H9 (cell line): ENCODE measurements around the gene TMEM82. TPM values are rescaled to one million over a fixed set of nuclear protein-coding genes. Genes with fewer than 3 reads are reported as not detected.

Experiments used
- DNase-seq: peaks from one replicate; pipeline ENCODE4 v3.0.0-alpha.2; 2017
- H2AFZ ChIP-seq: one replicate; pipeline ENCODE4 v1.6.1; 2013; ENCODE audit warnings: mild to moderate bottlenecking, low read length, control low read depth, moderate library complexity
- H2AK5ac ChIP-seq: 2 replicates; pipeline ENCODE4 v1.6.1; 2013; ENCODE audit warnings: low read length, control low read depth, mixed read lengths; ENCODE audit not compliant: insufficient read length
- H2BK120ac ChIP-seq: one replicate; pipeline ENCODE4 v1.6.1; 2013; ENCODE audit warnings: low read depth, mild to moderate bottlenecking, low read length, control low read depth, inconsistent platforms; ENCODE audit not compliant: poor library complexity, severe bottlenecking
- H2BK12ac ChIP-seq: 2 replicates; pipeline ENCODE4 v1.6.1; 2013; ENCODE audit warnings: low read length, control low read depth, mixed read lengths, low read depth; ENCODE audit not compliant: insufficient read length
- H2BK15ac ChIP-seq: 2 replicates; pipeline ENCODE4 v1.6.1; 2013; ENCODE audit warnings: low read depth, low read length, control low read depth
- H2BK20ac ChIP-seq: one replicate; pipeline ENCODE4 v1.6.1; 2013; ENCODE audit warnings: low read depth, mild to moderate bottlenecking, low read length, control low read depth, inconsistent platforms; ENCODE audit not compliant: poor library complexity, severe bottlenecking
- H2BK5ac ChIP-seq: 2 replicates; pipeline ENCODE4 v1.6.1; 2013; ENCODE audit warnings: low read length, control low read depth, mixed read lengths; ENCODE audit not compliant: insufficient read length
- H3K14ac ChIP-seq: 2 replicates; pipeline ENCODE4 v1.6.1; 2013; ENCODE audit warnings: low read length, control low read depth; ENCODE audit not compliant: insufficient read depth
- H3K18ac ChIP-seq: 2 replicates; pipeline ENCODE4 v1.6.1; 2013; ENCODE audit warnings: low read depth, mild to moderate bottlenecking, mixed read lengths, low read length, control low read depth; ENCODE audit not compliant: insufficient read length
- H3K23ac ChIP-seq: 2 replicates; pipeline ENCODE4 v1.6.1; 2013; ENCODE audit warnings: low read length, control low read depth, mixed read lengths, low read depth; ENCODE audit not compliant: insufficient read length
- H3K23me2 ChIP-seq: 2 replicates; pipeline ENCODE4 v1.6.1; 2013; ENCODE audit warnings: low read depth, mild to moderate bottlenecking, mixed read lengths, low read length, control low read depth; ENCODE audit not compliant: insufficient read length, poor library complexity, severe bottlenecking
- H3K27ac ChIP-seq: 2 replicates; pipeline ENCODE4 v1.5.1; 2013; ENCODE audit warnings: low read length, control low read depth, mixed read lengths, low read depth; ENCODE audit not compliant: insufficient read length
- H3K27me3 ChIP-seq: 2 replicates; pipeline ENCODE4 v1.6.1; 2013; ENCODE audit warnings: low read length, control low read depth, inconsistent platforms; ENCODE audit not compliant: insufficient read depth
- H3K4ac ChIP-seq: 2 replicates; pipeline ENCODE4 v1.6.1; 2013; ENCODE audit warnings: low read depth, mild to moderate bottlenecking, control low read depth, inconsistent platforms, low read length, moderate library complexity
- H3K4me1 ChIP-seq: 2 replicates; pipeline ENCODE4 v1.6.1; 2013; ENCODE audit warnings: low read length, control low read depth, inconsistent platforms; ENCODE audit not compliant: insufficient read depth
- H3K4me2 ChIP-seq: 2 replicates; pipeline ENCODE4 v1.6.1; 2013; ENCODE audit warnings: low read length, control low read depth, mixed read lengths; ENCODE audit not compliant: insufficient read length, insufficient read depth
- H3K56ac ChIP-seq: 2 replicates; pipeline ENCODE4 v1.6.1; 2013; ENCODE audit warnings: low read depth, mild to moderate bottlenecking, mixed read lengths, low read length, control low read depth; ENCODE audit not compliant: insufficient read length
- H3K79me1 ChIP-seq: 2 replicates; pipeline ENCODE4 v1.6.1; 2013; ENCODE audit warnings: low read depth, mild to moderate bottlenecking, moderate library complexity, low read length, control low read depth, inconsistent platforms; ENCODE audit not compliant: insufficient read depth, poor library complexity, severe bottlenecking
- H3K79me2 ChIP-seq: 2 replicates; pipeline ENCODE4 v1.6.1; 2013; ENCODE audit warnings: low read length, control low read depth, inconsistent platforms; ENCODE audit not compliant: insufficient read depth
- H3K9ac ChIP-seq: 2 replicates; pipeline ENCODE4 v1.6.1; 2013; ENCODE audit warnings: low read length, control low read depth, mixed read lengths; ENCODE audit not compliant: insufficient read length; ENCODE audit errors: extremely low read depth
- H3K9me3 ChIP-seq: one replicate; pipeline ENCODE4 v1.6.1; 2013; ENCODE audit warnings: low read depth, low read length, inconsistent platforms; ENCODE audit not compliant: control insufficient read depth
- H3T11ph ChIP-seq: one replicate; pipeline ENCODE4 v1.6.1; 2013; ENCODE audit warnings: mild to moderate bottlenecking, low read length, control low read depth, inconsistent platforms
- H4K20me1 ChIP-seq: one replicate; pipeline ENCODE4 v1.6.1; 2013; ENCODE audit not compliant: control insufficient read depth, insufficient read length, insufficient read depth
- H4K5ac ChIP-seq: 2 replicates; pipeline ENCODE4 v1.6.1; 2013; ENCODE audit warnings: low read depth, mild to moderate bottlenecking, mixed read lengths, low read length, control low read depth; ENCODE audit not compliant: insufficient read length
- H4K8ac ChIP-seq: replicated peaks from 2 replicates; pipeline ENCODE4 v1.6.1; 2013; ENCODE audit warnings: low read length, control low read depth, mixed read lengths, low read depth; ENCODE audit not compliant: insufficient read length
- H4K91ac ChIP-seq: 2 replicates; pipeline ENCODE4 v1.6.1; 2013; ENCODE audit warnings: low read depth, mild to moderate bottlenecking, moderate library complexity, mixed read lengths, low read length, control low read depth; ENCODE audit not compliant: insufficient read length
- H3K27ac Mint-ChIP-seq, 3 experiments: 2 replicates in 2 of 3; 3 replicates in 1 of 3; pipeline ENCODE4 v1.8.0; 2020 to 2021; ENCODE audit warnings: mixed read lengths in 3 of 3, mild to moderate bottlenecking in 1 of 3, moderate library complexity in 1 of 3
- H3K27me3 Mint-ChIP-seq: 2 replicates; pipeline ENCODE4 v1.8.0; 2021; ENCODE audit warnings: low read depth, mild to moderate bottlenecking, moderate library complexity, mixed read lengths
- H3K36me3 Mint-ChIP-seq, 3 experiments: 2 replicates in 2 of 3; 3 replicates in 1 of 3; pipeline ENCODE4 v1.8.0; 2020 to 2021; ENCODE audit warnings: low read depth in 3 of 3, mixed read lengths in 3 of 3; ENCODE audit not compliant: insufficient read depth in 1 of 3
- H3K4me1 Mint-ChIP-seq, 2 experiments: 2 replicates each; pipeline ENCODE4 v1.8.0; 2020; ENCODE audit warnings: mixed read lengths in 2 of 2
- H3K4me3 Mint-ChIP-seq, 2 experiments: 2 replicates in 1 of 2; 3 replicates in 1 of 2; pipeline ENCODE4 v1.8.0; 2020 to 2021; ENCODE audit warnings: mild to moderate bottlenecking in 2 of 2, mixed read lengths in 2 of 2, moderate library complexity in 1 of 2
- H3K9me3 Mint-ChIP-seq, 2 experiments: 2 replicates in 1 of 2; 3 replicates in 1 of 2; pipeline ENCODE4 v1.8.0; 2020; ENCODE audit warnings: mild to moderate bottlenecking in 2 of 2, mixed read lengths in 2 of 2, moderate library complexity in 1 of 2
- CTCF ChIP-seq: fragments of 200-600 bp; sonication (generic); conservative IDR thresholded peaks from 3 replicates; pipeline ENCODE4 v1.8.0; 2021; ENCODE audit warnings: antibody characterized with exemption, mild to moderate bottlenecking
- WGBS: extraction: QIAGEN DNeasy Blood & Tissue Kit; methylation state at CpG from one replicate; pipeline ENCODE4 v1.1.7; 2013; ENCODE audit warnings: missing lambda C conversion rate, low lambda C conversion rate, mixed read lengths; ENCODE audit not compliant: insufficient read length; ENCODE audit errors: extremely low coverage; 5-methylcytosine and 5-hydroxymethylcytosine counted together
- total RNA-seq: library from RNA; stranded (reverse); gene quantifications from 2 replicates; pipeline ENCODE4 v1.2.1, GENCODE V29; 2021

TMEM82 gene
- total RNA-seq, 1 experiment from 2014 or later, result 1.4 TPM

GRCh38 chr1:15731735-15732685 lies 10.3 kb upstream of the TMEM82 start:
- Histone ChIP-seq H3K9me3 (no peaks in the 10 kb centered on the region), H4K5ac (no peak overlapping the region), H3K79me2 (no peaks in the 10 kb centered on the region), H2BK15ac (no peak overlapping the region), H2BK20ac (no peak overlapping the region), H3K4me1 (no peaks in the 10 kb centered on the region), H2AK5ac (no peak overlapping the region), H3K23ac (no peak overlapping the region), H3K27me3 (no peaks in the 10 kb centered on the region), H2AFZ (no peak overlapping the region), H3K14ac (no peak overlapping the region), H3K4me2 (no peak overlapping the region), H3K9ac (no peak overlapping the region), H3K4ac (no peak overlapping the region), H4K91ac (no peak overlapping the region), H3K27ac (no peak overlapping the region), H2BK120ac (no peak overlapping the region), H3K56ac (no peak overlapping the region), H3K18ac (no peak overlapping the region), H3K23me2 (no peaks in the 10 kb centered on the region), H2BK5ac (no peak overlapping the region), H4K8ac (no peak overlapping the region), H3K79me1 (no peaks in the 10 kb centered on the region), H4K20me1 (no peaks in the 10 kb centered on the region), H3T11ph (no peak overlapping the region), H2BK12ac (no peak overlapping the region)
- no peak overlapping the region for H3K4me3 Mint-ChIP-seq
- no peaks in the 10 kb centered on the region for H3K4me1 Mint-ChIP-seq
- H3K9me3 Mint-ChIP-seq, result no peaks in the 10 kb centered on the region
- no peak for DNase-seq
- H3K27ac Mint-ChIP-seq, result peak overlapping the region in 1 of 3 experiments; percentile 44; a peak in 1 of 7 replicates
- no peaks in the 10 kb centered on the region for H3K27me3 Mint-ChIP-seq
- H3K36me3 Mint-ChIP-seq, result peaks cover 10 to 42% (median 35%) of the 10 kb centered on the region in 3 experiments; a peak in 5 of 7 replicates
- WGBS, result no CpG with 5 or more reads among the region's 39 CpGs
- no peak for TF ChIP-seq CTCF
